Osteoblast (primary cell): Measurements from ENCODE around the gene XCL2. TPM values are rescaled to one million over a fixed set of nuclear protein-coding genes. Genes with fewer than 3 reads are reported as not detected.

ENCODE experiments used
- DNase-seq: peaks from one replicate; pipeline ENCODE4 v3.0.0; 2011; ENCODE audit warnings: low spot score, mixed read lengths; ENCODE audit not compliant: insufficient read length; ENCODE audit errors: missing footprints
- H2AFZ ChIP-seq: 2 replicates; pipeline ENCODE4 v1.6.0; 2011; ENCODE audit warnings: mild to moderate bottlenecking, low read length
- H3K27ac ChIP-seq: 2 replicates; pipeline ENCODE4 v1.5.1; 2011; ENCODE audit warnings: mild to moderate bottlenecking, low read depth, low read length, moderate library complexity
- H3K27me3 ChIP-seq: 2 replicates; pipeline ENCODE4 v1.6.0; 2012; ENCODE audit warnings: mild to moderate bottlenecking, control low read depth, inconsistent platforms, low read length, moderate library complexity; ENCODE audit not compliant: insufficient read depth
- H3K36me3 ChIP-seq: 2 replicates; pipeline ENCODE4 v1.5.1; 2011; ENCODE audit warnings: mild to moderate bottlenecking, low read length, control low read depth, moderate library complexity; ENCODE audit not compliant: insufficient read depth
- H3K4me1 ChIP-seq: 2 replicates; pipeline ENCODE4 v1.5.1; 2011; ENCODE audit warnings: mild to moderate bottlenecking, low read length, control low read depth, moderate library complexity; ENCODE audit not compliant: insufficient read depth
- H3K4me2 ChIP-seq: 2 replicates; pipeline ENCODE4 v1.6.0; 2011; ENCODE audit warnings: mild to moderate bottlenecking, low read length; ENCODE audit not compliant: insufficient read depth
- H3K4me3 ChIP-seq: fragments of 200-600 bp; sonication (generic); 3 replicates; pipeline ENCODE4 v1.5.1; 2012; ENCODE audit warnings: mild to moderate bottlenecking, low read length, inconsistent platforms; ENCODE audit not compliant: insufficient read depth
- H3K79me2 ChIP-seq: 2 replicates; pipeline ENCODE4 v1.6.0; 2012; ENCODE audit warnings: mild to moderate bottlenecking, low read length, control low read depth, inconsistent platforms; ENCODE audit not compliant: insufficient read depth
- H3K9me3 ChIP-seq: 2 replicates; pipeline ENCODE4 v1.5.1; 2011; ENCODE audit warnings: low read depth, low read length, control low read depth
- H4K20me1 ChIP-seq: 2 replicates; pipeline ENCODE4 v1.6.0; 2012; ENCODE audit warnings: mild to moderate bottlenecking, low read length, control low read depth; ENCODE audit not compliant: insufficient read depth
- CTCF ChIP-seq: IDR thresholded peaks from 2 replicates; pipeline ENCODE4 v1.5.1; 2011; ENCODE audit warnings: mild to moderate bottlenecking, low read depth, low read length, moderate library complexity; ENCODE audit errors: extremely low read depth
- total RNA-seq: library from RNA; depleted of rRNA; stranded (reverse); fragments of >200 nt; gene quantifications from 2 replicates; pipeline ENCODE4 v1.2.3, GENCODE V29; 2012

XCL2 gene
- total RNA-seq, 1 donor: not detected

- H3K36me3 ChIP-seq: no peaks in the 10 kb centered on the region
- TF ChIP-seq CTCF: no peak
Measured at GRCh38 chr1:168560370-168560769, 16.6 kb upstream of the XCL2 start.

GRCh38 chr1:168556647-168557046, 12.8 kb upstream of the XCL2 start:
- Histone ChIP-seq H3K27me3 (no peaks in the 10 kb centered on the region), H3K4me2 (no peak overlapping the region), H3K27ac (no peak overlapping the region), H3K4me1 (peaks cover 6% of the 10 kb centered on the region), H3K4me3 (no peak overlapping the region), H4K20me1 (no peaks in the 10 kb centered on the region), H2AFZ (no peak overlapping the region), H3K79me2 (no peaks in the 10 kb centered on the region), H3K9me3 (no peaks in the 10 kb centered on the region), H3K36me3 (no peaks in the 10 kb centered on the region)
- DNase-seq: no peak
- TF ChIP-seq CTCF: no peak

More at GRCh38 chr1:168560370-168560769, 16.6 kb upstream of the XCL2 start:
- no peaks in the 10 kb centered on the region for H3K79me2 ChIP-seq
- H3K4me2 ChIP-seq: no peak overlapping the region
- H3K4me1 ChIP-seq: peaks cover 6% of the 10 kb centered on the region
- no peaks in the 10 kb centered on the region for H3K9me3 ChIP-seq
- H4K20me1 ChIP-seq: no peaks in the 10 kb centered on the region
- no peak for DNase-seq
- no peak overlapping the region for H3K27ac ChIP-seq
- no peak overlapping the region for H3K4me3 ChIP-seq
- no peaks in the 10 kb centered on the region for H3K27me3 ChIP-seq
- no peak overlapping the region for H2AFZ ChIP-seq

GRCh38 chr1:168555508-168556046, 11.8 kb upstream of the XCL2 start:
- Histone ChIP-seq H3K4me1 (peaks cover 6% of the 10 kb centered on the region), H3K4me2 (no peak overlapping the region), H3K27me3 (no peaks in the 10 kb centered on the region), H3K36me3 (no peaks in the 10 kb centered on the region), H4K20me1 (no peaks in the 10 kb centered on the region), H2AFZ (no peak overlapping the region), H3K27ac (no peak overlapping the region), H3K4me3 (no peak overlapping the region), H3K79me2 (no peaks in the 10 kb centered on the region), H3K9me3 (no peaks in the 10 kb centered on the region)
- TF ChIP-seq CTCF: no peak
- no peak for DNase-seq

- no peaks in the 10 kb centered on the region for H3K79me2 ChIP-seq
- H3K9me3 ChIP-seq: no peaks in the 10 kb centered on the region
- H3K36me3 ChIP-seq: no peaks in the 10 kb centered on the region
- peaks cover 6% of the 10 kb centered on the region for H3K4me1 ChIP-seq
- no peak for DNase-seq
- H3K27me3 ChIP-seq: no peaks in the 10 kb centered on the region
- H3K27ac ChIP-seq: no peak overlapping the region
- H3K4me3 ChIP-seq: no peak overlapping the region
- no peak overlapping the region for H2AFZ ChIP-seq
- TF ChIP-seq CTCF: no peak
- H4K20me1 ChIP-seq: no peaks in the 10 kb centered on the region
- H3K4me2 ChIP-seq: no peak overlapping the region
Measured at GRCh38 chr1:168554603-168555483, 11.0 kb upstream of the XCL2 start.
